Aorta (tissue), 5 donors: ENCODE measurements around the gene UXS1. TPM values are rescaled to one million over a fixed set of nuclear protein-coding genes. Genes with fewer than 3 reads are reported as not detected.

ENCODE experiments used
- ATAC-seq: fragments of 200-7000 bp; cut with Tn5 transposase; one replicate; pipeline ENCODE4 v1.9.1; 2022; ENCODE audit warnings: moderate library complexity; ENCODE audit not compliant: low FRiP score
- DNase-seq, 2 donors: peaks; one replicate each; pipeline ENCODE4 v3.0.0-alpha.2; 2020
- H3K27ac ChIP-seq, 2 donors: one replicate each; pipeline ENCODE4 v1.5.1; 2013; ENCODE audit warnings: low read length in 2 of 2, mild to moderate bottlenecking in 2 of 2, moderate library complexity in 2 of 2, control low read depth in 1 of 2, inconsistent platforms in 1 of 2, low read depth in 1 of 2
- H3K27me3 ChIP-seq, 2 donors: one replicate each; pipeline ENCODE4 v1.6.1; 2013; ENCODE audit warnings: control low read depth in 1 of 2, low read length in 1 of 2, mild to moderate bottlenecking in 1 of 2, moderate library complexity in 1 of 2; ENCODE audit not compliant: insufficient read depth in 2 of 2, control insufficient read depth in 1 of 2
- H3K36me3 ChIP-seq, 2 donors: one replicate each; pipeline ENCODE4 v1.6.1; 2013; ENCODE audit warnings: control low read depth in 1 of 2, low read length in 1 of 2, mild to moderate bottlenecking in 1 of 2; ENCODE audit not compliant: insufficient read depth in 2 of 2, control insufficient read depth in 1 of 2
- H3K4me1 ChIP-seq, 2 donors: one replicate each; pipeline ENCODE4 v1.6.1; 2013; ENCODE audit warnings: low read length in 2 of 2, control low read depth in 1 of 2, mild to moderate bottlenecking in 1 of 2, moderate library complexity in 1 of 2; ENCODE audit not compliant: insufficient read depth in 2 of 2, control insufficient read depth in 1 of 2
- H3K4me3 ChIP-seq, 2 donors: one replicate each; pipeline ENCODE4 v1.5.1; 2013; ENCODE audit warnings: low read length in 2 of 2, control low read depth in 1 of 2, mild to moderate bottlenecking in 1 of 2
- H3K9me3 ChIP-seq: one replicate; pipeline ENCODE4 v1.6.1; 2013; ENCODE audit warnings: mild to moderate bottlenecking, low read length; ENCODE audit not compliant: control insufficient read depth
- whole genome bisulfite sequencing, 2 donors: extraction: QIAGEN DNeasy Blood & Tissue Kit; methylation state at CpG; one replicate each; pipeline ENCODE4 v1.1.7; 2013; 5-methylcytosine and 5-hydroxymethylcytosine counted together
- intact Hi-C, 2 donors: fragments of 100-400 bp; cut with DNase I; formaldehyde crosslinking; loops; one replicate each; pipeline versions ENCODE4 v1.14.2 to v1.15.0; 2022
- polyA plus RNA-seq, 2 donors: library from polyadenylated mRNA; stranded (reverse); fragments of 200-250 nt; gene quantifications; one replicate each; pipeline ENCODE4 v1.2.3, GENCODE V29; 2013
- total RNA-seq, 2 donors: library from RNA; stranded (reverse); fragmentation: NEBNext Ultra II Directional; extraction: Animal tissue kit (Norgen Biotek cat#: 25700); gene quantifications; one replicate each; pipeline ENCODE4 v1.2.1, GENCODE V29; 2021
- donor health status: healthy with polysubstance abuse.
- donor health status: Bipolar disorder and iron deficiency.
- donor health status: DM: no; HTN: no; CAD: no.
- donor health status: DM: no; HTN: no; CAD: no.
- donor health status: DM: yes; HTN: yes; CAD: no.

The UXS1 gene
- total and polyA plus RNA-seq, 4 donors = 10.5 to 29.3 (median 16.5) TPM

GRCh38 chr2:106127282-106127771 is 66.8 kb downstream of the UXS1 start:
- WGBS, 2 donors = 61 to 80% methylated on average over 5 of the region's 5 CpGs
- Histone ChIP-seq H3K27me3 (no peaks in the 10 kb centered on the region), H3K9me3 (no peaks in the 10 kb centered on the region), H3K27ac (no peak overlapping the region), H3K36me3 (peaks cover 0 to 1% of the 10 kb centered on the region in 2 donors), H3K4me1 (no peaks in the 10 kb centered on the region), H3K4me3 (no peak overlapping the region)
- no peak for DNase-seq
- intact Hi-C loops = no loop called here
- ATAC-seq = no peak

- 85 to 86% methylated on average over 5 of the region's 5 CpGs for WGBS, 2 donors
- H3K4me3 ChIP-seq = no peak overlapping the region
- peaks cover 0 to 1% of the 10 kb centered on the region in 2 donors for H3K36me3 ChIP-seq
- DNase-seq (no peak), ATAC-seq (no peak)
- H3K9me3 ChIP-seq = no peaks in the 10 kb centered on the region
- H3K27me3 ChIP-seq = no peaks in the 10 kb centered on the region
- no peaks in the 10 kb centered on the region for H3K4me1 ChIP-seq
- intact Hi-C loops = no loop called here
- no peak overlapping the region for H3K27ac ChIP-seq
Observed at GRCh38 chr2:106126705-106127281, 67.3 kb downstream of the UXS1 start.

GRCh38 chr2:106126295-106126694 is 67.8 kb downstream of the UXS1 start:
- DNase-seq (no peak), ATAC-seq (no peak)
- Histone ChIP-seq H3K27me3 (no peaks in the 10 kb centered on the region), H3K4me1 (no peaks in the 10 kb centered on the region), H3K27ac (no peak overlapping the region), H3K9me3 (no peaks in the 10 kb centered on the region), H3K4me3 (no peak overlapping the region), H3K36me3 (peaks cover 0 to 1% of the 10 kb centered on the region in 2 donors)
- intact Hi-C loops = no loop called here
- 95 to 98% methylated on average over 7 of the region's 7 CpGs for WGBS, 2 donors

- H3K27me3 ChIP-seq = no peaks in the 10 kb centered on the region
- no peak overlapping the region for H3K27ac ChIP-seq
- WGBS, 2 donors = 94 to 96% methylated on average over 7 of the region's 7 CpGs
- ATAC-seq = no peak
- no peaks in the 10 kb centered on the region for H3K9me3 ChIP-seq
- peaks cover 0 to 3% of the 10 kb centered on the region in 2 donors for H3K36me3 ChIP-seq
- DNase-seq = no peak
- H3K4me3 ChIP-seq = no peak overlapping the region
- H3K4me1 ChIP-seq = no peaks in the 10 kb centered on the region
- intact Hi-C loops = no loop called here
Observed at GRCh38 chr2:106124905-106125549, 69.1 kb downstream of the UXS1 start.

GRCh38 chr2:106124106-106124756 is 69.9 kb downstream of the UXS1 start:
- H3K27ac ChIP-seq = no peak overlapping the region
- H3K36me3 ChIP-seq = peaks cover 0 to 3% of the 10 kb centered on the region in 2 donors
- intact Hi-C loops = no loop called here
- H3K4me1 ChIP-seq = no peaks in the 10 kb centered on the region
- H3K27me3 ChIP-seq = no peaks in the 10 kb centered on the region
- DNase-seq (no peak), ATAC-seq (no peak)
- WGBS, 2 donors = 62 to 69% methylated on average over 3 of the region's 3 CpGs
- H3K4me3 ChIP-seq = no peak overlapping the region
- H3K9me3 ChIP-seq = no peaks in the 10 kb centered on the region

- Histone ChIP-seq H3K4me3 (no peak overlapping the region), H3K4me1 (no peaks in the 10 kb centered on the region), H3K27ac (no peak overlapping the region), H3K36me3 (peaks cover 0 to 5% of the 10 kb centered on the region in 2 donors), H3K9me3 (no peaks in the 10 kb centered on the region), H3K27me3 (no peaks in the 10 kb centered on the region)
- 86 to 89% methylated on average over 3 of the region's 3 CpGs for WGBS, 2 donors
- DNase-seq (no peak), ATAC-seq (no peak)
- intact Hi-C loops = no loop called here
Observed at GRCh38 chr2:106122157-106122556, 71.9 kb downstream of the UXS1 start.

GRCh38 chr2:106120432-106120831 is 73.7 kb downstream of the UXS1 start:
- Histone ChIP-seq H3K36me3 (peaks cover 0 to 4% of the 10 kb centered on the region in 2 donors), H3K9me3 (no peaks in the 10 kb centered on the region), H3K4me1 (no peaks in the 10 kb centered on the region), H3K4me3 (no peak overlapping the region), H3K27ac (no peak overlapping the region), H3K27me3 (no peaks in the 10 kb centered on the region)
- intact Hi-C loops = no loop called here
- no peak for DNase-seq
- no peak for ATAC-seq
- WGBS, 2 donors = 94 to 95% methylated on average over 6 of the region's 6 CpGs

GRCh38 chr2:106119074-106119473 is 75.0 kb downstream of the UXS1 start:
- DNase-seq (no peak), ATAC-seq (no peak)
- no peaks in the 10 kb centered on the region for H3K4me1 ChIP-seq
- no peaks in the 10 kb centered on the region for H3K27me3 ChIP-seq
- peaks cover 0 to 4% of the 10 kb centered on the region in 2 donors for H3K36me3 ChIP-seq
- intact Hi-C loops = no loop called here
- H3K9me3 ChIP-seq = no peaks in the 10 kb centered on the region
- WGBS, 2 donors = 85 to 91% methylated on average over 6 of the region's 6 CpGs
- H3K4me3 ChIP-seq = no peak overlapping the region
- no peak overlapping the region for H3K27ac ChIP-seq
